ENCODE data around the gene UROC1. TPM values are rescaled to one million over a fixed set of nuclear protein-coding genes. Genes with fewer than 3 reads are reported as not detected.
"Not testable (repeated sequence)": the region's sequence is repeated elsewhere in the genome, so short reads cannot be mapped to it uniquely, and the experiment has no call there.

UROC1 gene
- total and polyA plus RNA-seq, 5 donors, result not detected

DNA sequence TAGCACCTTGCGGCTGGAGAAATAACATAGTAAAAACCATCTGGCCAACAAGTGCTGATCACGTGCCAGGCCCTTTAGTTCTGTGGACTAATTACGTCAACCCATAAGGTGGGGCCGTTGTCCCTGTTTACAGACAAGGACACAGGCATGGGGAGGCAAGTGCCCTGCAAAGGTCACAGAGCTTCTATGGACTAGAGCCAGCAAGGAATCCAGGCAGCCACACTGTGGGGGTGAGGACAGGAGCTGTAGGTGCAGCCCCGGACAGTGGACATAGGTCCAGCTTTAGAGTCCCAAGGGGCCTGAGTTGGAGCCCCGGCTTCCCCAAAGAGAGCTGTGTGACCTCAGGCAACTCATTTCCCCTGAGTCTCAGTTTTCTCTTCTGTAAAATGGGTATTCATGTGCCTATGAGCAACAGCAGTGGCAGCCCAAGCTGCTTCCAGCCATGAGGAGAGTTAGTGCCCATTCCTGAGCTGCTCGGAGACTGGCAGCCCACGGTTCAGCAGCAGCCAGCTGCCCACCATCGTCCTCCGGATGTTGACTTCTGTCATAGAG is 20.2 kb upstream of the UROC1 start:
- no peaks in the 10 kb centered on the region for H3K27me3 ChIP-seq (ENCODE audit: control insufficient read depth, insufficient read depth)
- 65% methylated on average over 10 of the region's 10 CpGs for WGBS
- no peak overlapping the region for H3K27ac ChIP-seq (ENCODE audit: low read length)
- no peaks in the 10 kb centered on the region for H3K9me3 ChIP-seq (ENCODE audit: control insufficient read depth, low read length)
- H3K4me1 ChIP-seq (ENCODE audit: control insufficient read depth, insufficient read depth, low read length), result no peaks in the 10 kb centered on the region
- ATAC-seq (no peak), DNase-seq (no peak)
- no peak overlapping the region for H3K4me3 ChIP-seq (ENCODE audit: low read length)
- intact Hi-C loops (cut with DNase I), result no loop called here

GRCh38 chr3:126537116-126537729 is 19.6 kb upstream of the UROC1 start:
- DNase-seq (no peak), ATAC-seq (no peak)
- 74% methylated on average over 9 of the region's 9 CpGs for WGBS
- no peaks in the 10 kb centered on the region for H3K27me3 ChIP-seq (ENCODE audit: control insufficient read depth, insufficient read depth)
- no peak overlapping the region for H3K27ac ChIP-seq (ENCODE audit: low read length)
- H3K4me1 ChIP-seq (ENCODE audit: control insufficient read depth, insufficient read depth, low read length), result no peaks in the 10 kb centered on the region
- H3K4me3 ChIP-seq (ENCODE audit: low read length), result no peak overlapping the region
- intact Hi-C loops (cut with DNase I), result no loop called here
- no peaks in the 10 kb centered on the region for H3K9me3 ChIP-seq (ENCODE audit: control insufficient read depth, low read length)

DNA sequence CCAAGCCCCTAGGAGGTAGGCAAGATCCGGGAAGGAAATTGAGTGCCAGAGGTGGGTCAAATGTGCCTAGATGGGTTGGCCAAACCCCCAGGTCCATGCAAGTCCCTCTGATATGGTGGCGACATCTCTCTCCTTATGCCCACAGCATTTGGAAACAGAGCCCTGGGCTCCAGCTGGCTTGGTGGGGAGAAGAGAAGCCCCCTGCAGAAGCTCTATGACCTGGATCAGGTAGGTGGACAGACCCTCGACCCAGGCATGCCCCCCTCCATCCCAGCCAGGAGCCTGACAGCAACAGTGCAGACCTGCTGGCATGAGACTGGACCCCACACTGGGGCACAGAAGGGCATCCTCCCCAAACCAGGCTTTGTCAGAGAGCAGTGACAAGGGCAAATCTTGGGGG is 18.6 kb upstream of the UROC1 start:
- no peak for DNase-seq
- H3K9me3 ChIP-seq (ENCODE audit: control insufficient read depth, low read length), result no peaks in the 10 kb centered on the region
- ATAC-seq, result no peak
- WGBS, result 78% methylated on average over 3 of the region's 3 CpGs
- H3K27ac ChIP-seq (ENCODE audit: low read length), result no peak overlapping the region
- no peak overlapping the region for H3K4me3 ChIP-seq (ENCODE audit: low read length)
- no peaks in the 10 kb centered on the region for H3K27me3 ChIP-seq (ENCODE audit: control insufficient read depth, insufficient read depth)
- intact Hi-C loops (cut with DNase I), result no loop called here
- no peaks in the 10 kb centered on the region for H3K4me1 ChIP-seq (ENCODE audit: control insufficient read depth, insufficient read depth, low read length)

GRCh38 chr3:126535636-126536035 is 18.1 kb upstream of the UROC1 start:
- peak in 2 of 3 donors; percentile 9 to 28 for DNase-seq
- Histone ChIP-seq H3K27me3 (ENCODE audit: control insufficient read depth, insufficient read depth) (no peaks in the 10 kb centered on the region), H3K4me1 (ENCODE audit: control insufficient read depth, insufficient read depth, low read length) (no peaks in the 10 kb centered on the region), H3K4me3 (ENCODE audit: low read length) (no peak overlapping the region), H3K27ac (ENCODE audit: low read length) (no peak overlapping the region), H3K9me3 (ENCODE audit: control insufficient read depth, low read length) (no peaks in the 10 kb centered on the region)
- intact Hi-C loops (cut with DNase I), result no loop called here
- ATAC-seq, result no peak

GRCh38 chr3:126534716-126535115 is 17.1 kb upstream of the UROC1 start:
- H3K9me3 ChIP-seq (ENCODE audit: control insufficient read depth, low read length); H3K27me3 ChIP-seq (ENCODE audit: control insufficient read depth, insufficient read depth); H3K27ac ChIP-seq (ENCODE audit: low read length); H3K4me3 ChIP-seq (ENCODE audit: low read length); ATAC-seq; H3K4me1 ChIP-seq (ENCODE audit: control insufficient read depth, insufficient read depth, low read length); intact Hi-C loops (cut with DNase I): not testable (repeated sequence)
- WGBS, result 83% methylated on average over 7 of the region's 7 CpGs
- peak in 1 of 3 donors; percentile 13 for DNase-seq

GRCh38 chr3:126533506-126533905 is 15.9 kb upstream of the UROC1 start:
- no peaks in the 10 kb centered on the region for H3K9me3 ChIP-seq (ENCODE audit: control insufficient read depth, low read length)
- H3K27ac ChIP-seq (ENCODE audit: low read length), result no peak overlapping the region
- H3K4me1 ChIP-seq (ENCODE audit: control insufficient read depth, insufficient read depth, low read length), result no peaks in the 10 kb centered on the region
- no peak for DNase-seq
- no peak for ATAC-seq
- no peak overlapping the region for H3K4me3 ChIP-seq (ENCODE audit: low read length)
- no peaks in the 10 kb centered on the region for H3K27me3 ChIP-seq (ENCODE audit: control insufficient read depth, insufficient read depth)
- intact Hi-C loops (cut with DNase I), result no loop called here

DNA sequence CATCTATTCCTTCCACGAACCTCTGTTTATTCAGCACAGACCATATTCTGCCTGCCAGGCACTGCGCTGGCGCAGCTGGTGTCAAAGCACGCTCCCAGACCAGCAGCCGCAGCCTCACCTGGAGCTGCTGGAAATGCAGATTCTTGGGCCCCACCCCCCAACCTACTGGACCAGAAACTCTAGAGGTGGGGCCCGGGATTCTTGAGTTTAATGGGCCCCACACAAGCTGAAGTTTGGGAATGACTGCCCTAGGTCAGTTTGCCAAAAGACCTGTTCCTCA is 13.4 kb upstream of the UROC1 start:
- no peaks in the 10 kb centered on the region for H3K9me3 ChIP-seq (ENCODE audit: control insufficient read depth, low read length)
- intact Hi-C loops (cut with DNase I), result no loop called here
- ATAC-seq, result no peak
- no peak for DNase-seq
- H3K4me1 ChIP-seq (ENCODE audit: control insufficient read depth, insufficient read depth, low read length), result no peaks in the 10 kb centered on the region
- no peaks in the 10 kb centered on the region for H3K27me3 ChIP-seq (ENCODE audit: control insufficient read depth, insufficient read depth)
- H3K27ac ChIP-seq (ENCODE audit: low read length), result no peak overlapping the region
- H3K4me3 ChIP-seq (ENCODE audit: low read length), result no peak overlapping the region
- WGBS, result 89% methylated on average over 6 of the region's 6 CpGs

DNA sequence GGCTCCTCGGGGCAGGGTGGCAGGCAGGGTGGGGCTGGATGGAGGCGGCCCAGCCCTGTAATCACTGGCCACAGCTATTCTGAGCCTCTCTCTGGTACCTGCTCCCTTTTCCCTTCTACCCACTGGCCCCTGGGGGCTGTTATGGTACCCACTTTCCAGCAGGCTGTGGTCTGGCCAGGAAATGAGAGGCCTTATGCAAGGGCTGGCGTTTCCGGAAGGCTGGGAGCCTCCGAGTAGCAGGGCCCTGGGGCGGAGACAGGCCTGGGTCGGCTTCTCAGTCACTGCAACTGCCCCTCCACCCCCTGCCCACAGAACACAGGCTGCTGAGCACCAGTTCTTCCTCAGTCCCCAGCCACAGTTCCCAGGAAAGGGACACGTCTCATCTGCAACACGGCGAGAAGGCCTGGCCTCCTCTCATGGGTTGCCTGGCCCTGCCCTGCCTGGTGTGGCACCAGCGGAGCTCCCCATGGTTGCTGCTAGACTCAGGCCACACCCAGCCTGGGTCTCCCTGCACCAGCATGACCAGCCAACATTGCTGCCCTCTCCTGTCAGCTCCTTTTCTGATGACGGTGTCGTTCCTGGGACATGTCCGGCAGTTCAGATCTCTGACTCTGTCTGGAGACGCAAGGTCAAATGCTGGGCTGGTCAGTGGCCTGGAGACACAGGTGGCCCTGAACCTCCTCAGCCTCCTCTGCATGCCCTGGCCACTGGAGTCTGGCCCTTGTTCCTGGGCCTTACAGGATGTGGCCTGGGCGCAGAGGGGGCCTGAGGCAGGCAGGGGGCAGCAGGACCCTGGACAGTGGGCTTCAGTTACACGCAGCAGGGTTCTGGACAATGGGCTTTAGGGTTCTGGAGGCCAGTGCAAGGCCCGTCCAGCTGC is 12.8 kb upstream of the UROC1 start:
- ATAC-seq (peak; percentile 48 to 64), DNase-seq (peak; percentile 49 to 82 (median 81))
- Histone ChIP-seq H3K4me1 (ENCODE audit: control insufficient read depth, insufficient read depth, low read length) (no peaks in the 10 kb centered on the region), H3K4me3 (ENCODE audit: low read length) (no peak overlapping the region), H3K27me3 (ENCODE audit: control insufficient read depth, insufficient read depth) (no peaks in the 10 kb centered on the region), H3K27ac (ENCODE audit: low read length) (no peak overlapping the region), H3K9me3 (ENCODE audit: control insufficient read depth, low read length) (no peaks in the 10 kb centered on the region)
- WGBS, result 78% methylated on average over 18 of the region's 18 CpGs
- intact Hi-C loops (cut with DNase I), result no loop called here

DNA sequence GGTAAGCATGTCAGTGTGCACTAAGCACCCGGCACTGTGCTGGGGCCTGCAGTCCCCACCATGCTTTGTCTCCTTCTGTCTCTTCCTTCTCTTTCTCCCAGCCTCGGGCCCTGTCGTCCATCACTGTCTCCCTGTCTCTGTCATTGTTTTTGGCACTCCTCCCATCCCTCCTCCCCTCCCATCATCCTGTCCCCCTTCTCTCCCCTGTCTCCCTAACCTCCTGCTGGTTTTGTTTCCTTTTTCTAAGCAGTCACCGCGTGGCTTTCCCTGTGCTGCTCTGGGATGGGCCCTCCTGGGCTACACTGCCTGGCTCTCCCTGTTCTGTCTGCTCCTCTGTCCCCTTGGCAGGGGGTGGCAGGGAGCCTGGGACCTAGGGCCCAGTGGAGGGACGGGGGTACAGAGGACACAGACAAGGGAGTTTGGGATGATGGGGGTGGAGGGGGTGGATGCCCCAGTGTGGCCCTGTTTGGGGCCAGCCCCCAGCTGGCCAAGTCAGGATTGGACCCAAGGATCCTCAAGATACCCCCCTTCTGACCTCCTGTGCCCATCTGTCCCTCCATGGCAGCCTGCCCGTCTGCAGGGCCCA is 12.1 kb upstream of the UROC1 start:
- H3K9me3 ChIP-seq (ENCODE audit: control insufficient read depth, low read length), result no peaks in the 10 kb centered on the region
- H3K4me1 ChIP-seq (ENCODE audit: control insufficient read depth, insufficient read depth, low read length), result no peaks in the 10 kb centered on the region
- no peak overlapping the region for H3K27ac ChIP-seq (ENCODE audit: low read length)
- no peaks in the 10 kb centered on the region for H3K27me3 ChIP-seq (ENCODE audit: control insufficient read depth, insufficient read depth)
- no peak overlapping the region for H3K4me3 ChIP-seq (ENCODE audit: low read length)
- intact Hi-C loops (cut with DNase I), result loop anchor here in 3 of 4 donors (10.0 kb wide), 2 partner anchors 95 to 1015 kb away; no protein-coding TSS in a partner anchor
- ATAC-seq (peak in 1 of 2 donors; percentile 5), DNase-seq (no peak)
- WGBS, result 50% methylated on average over 7 of the region's 7 CpGs

DNA sequence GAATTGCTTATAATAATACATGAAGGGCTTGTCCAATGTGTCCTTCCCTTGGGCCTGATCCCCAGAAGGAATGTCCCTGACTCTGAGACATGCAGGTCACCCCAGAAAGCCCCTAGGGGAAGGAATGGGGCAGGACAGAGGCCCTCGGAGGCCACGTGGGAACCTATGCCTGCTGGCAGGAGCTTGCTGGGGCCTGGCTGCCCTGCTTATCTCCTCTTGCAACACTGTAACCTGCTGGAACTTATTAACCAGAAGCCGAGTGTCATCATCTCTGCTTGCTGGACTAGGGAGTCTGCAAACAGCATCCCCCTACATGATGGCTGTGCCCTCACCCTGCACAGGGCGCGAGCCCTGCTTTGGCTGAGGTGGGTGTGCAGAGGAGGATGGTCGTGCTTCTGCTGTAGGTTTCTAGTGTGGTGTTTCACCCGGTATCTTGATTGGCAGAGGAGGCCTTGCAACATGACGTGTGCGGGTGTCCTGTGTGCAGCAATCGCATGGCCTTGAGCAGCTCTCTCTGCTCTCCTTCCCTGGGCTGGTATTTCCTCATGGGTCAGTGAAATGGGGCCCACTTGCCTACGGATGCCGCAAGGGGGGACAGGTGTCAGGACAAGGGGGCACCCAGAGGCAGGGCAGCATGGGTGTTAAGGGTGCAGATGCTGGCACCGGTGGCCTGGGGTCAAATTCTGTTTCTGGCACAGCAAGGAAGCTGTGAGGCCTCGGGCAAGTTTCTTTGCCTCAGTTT is 11.4 kb upstream of the UROC1 start:
- peak in 1 of 2 donors; percentile 10 for ATAC-seq

More for the DNA sequence above, 11.4 kb upstream of the UROC1 start:
- Histone ChIP-seq H3K4me1 (ENCODE audit: control insufficient read depth, insufficient read depth, low read length) (no peaks in the 10 kb centered on the region), H3K27ac (ENCODE audit: low read length) (no peak overlapping the region), H3K9me3 (ENCODE audit: control insufficient read depth, low read length) (no peaks in the 10 kb centered on the region), H3K27me3 (ENCODE audit: control insufficient read depth, insufficient read depth) (no peaks in the 10 kb centered on the region), H3K4me3 (ENCODE audit: low read length) (no peak overlapping the region)
- DNase-seq, result no peak
- intact Hi-C loops (cut with DNase I), result loop anchor here in 3 of 4 donors (10.0 kb wide), 2 partner anchors 96 to 1016 kb away; no protein-coding TSS in a partner anchor
- 54% methylated on average over 14 of the region's 14 CpGs for WGBS
